ENCODE results near the gene EHD3.

DNA sequence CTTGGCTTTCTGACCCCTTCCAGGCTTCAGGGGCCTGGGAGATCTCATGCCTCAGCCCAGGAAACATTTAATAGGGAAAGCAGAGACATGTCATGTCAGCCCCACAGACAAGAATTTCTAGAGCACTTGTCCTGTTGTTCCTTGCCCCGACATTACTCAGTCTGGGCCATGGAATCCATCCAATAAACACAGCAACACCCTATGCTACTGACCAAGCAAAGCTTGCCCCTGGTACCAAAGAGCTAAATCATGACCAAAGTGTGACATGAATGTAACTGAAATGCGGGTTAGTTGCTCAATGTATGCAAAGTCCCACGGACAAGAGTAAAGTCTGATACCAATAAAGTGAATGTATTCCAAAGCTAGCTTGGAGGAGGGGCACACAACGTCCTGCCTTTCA is 35.1 kb downstream of the EHD3 start:
- TF ChIP-seq, protein P1, sequence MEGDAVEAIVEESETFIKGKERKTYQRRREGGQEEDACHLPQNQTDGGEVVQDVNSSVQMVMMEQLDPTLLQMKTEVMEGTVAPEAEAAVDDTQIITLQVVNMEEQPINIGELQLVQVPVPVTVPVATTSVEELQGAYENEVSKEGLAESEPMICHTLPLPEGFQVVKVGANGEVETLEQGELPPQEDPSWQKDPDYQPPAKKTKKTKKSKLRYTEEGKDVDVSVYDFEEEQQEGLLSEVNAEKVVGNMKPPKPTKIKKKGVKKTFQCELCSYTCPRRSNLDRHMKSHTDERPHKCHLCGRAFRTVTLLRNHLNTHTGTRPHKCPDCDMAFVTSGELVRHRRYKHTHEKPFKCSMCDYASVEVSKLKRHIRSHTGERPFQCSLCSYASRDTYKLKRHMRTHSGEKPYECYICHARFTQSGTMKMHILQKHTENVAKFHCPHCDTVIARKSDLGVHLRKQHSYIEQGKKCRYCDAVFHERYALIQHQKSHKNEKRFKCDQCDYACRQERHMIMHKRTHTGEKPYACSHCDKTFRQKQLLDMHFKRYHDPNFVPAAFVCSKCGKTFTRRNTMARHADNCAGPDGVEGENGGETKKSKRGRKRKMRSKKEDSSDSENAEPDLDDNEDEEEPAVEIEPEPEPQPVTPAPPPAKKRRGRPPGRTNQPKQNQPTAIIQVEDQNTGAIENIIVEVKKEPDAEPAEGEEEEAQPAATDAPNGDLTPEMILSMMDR (IDR thresholded peaks at IDR 0.05; ENCODE audit: insufficient read depth, low read length): no peak
- no peak for TF ChIP-seq POLR2AphosphoS5 (IDR thresholded peaks at IDR 0.05; ENCODE audit: low read depth)
